Hippocampal formation (tissue), 2 donors: ENCODE results near the gene PID1.

Experiments
- DNase-seq, 2 donors: peaks; one replicate each; lab custom pipeline; 2025; lab: John Stamatoyannopoulos, UW

Gene PID1

DNA sequence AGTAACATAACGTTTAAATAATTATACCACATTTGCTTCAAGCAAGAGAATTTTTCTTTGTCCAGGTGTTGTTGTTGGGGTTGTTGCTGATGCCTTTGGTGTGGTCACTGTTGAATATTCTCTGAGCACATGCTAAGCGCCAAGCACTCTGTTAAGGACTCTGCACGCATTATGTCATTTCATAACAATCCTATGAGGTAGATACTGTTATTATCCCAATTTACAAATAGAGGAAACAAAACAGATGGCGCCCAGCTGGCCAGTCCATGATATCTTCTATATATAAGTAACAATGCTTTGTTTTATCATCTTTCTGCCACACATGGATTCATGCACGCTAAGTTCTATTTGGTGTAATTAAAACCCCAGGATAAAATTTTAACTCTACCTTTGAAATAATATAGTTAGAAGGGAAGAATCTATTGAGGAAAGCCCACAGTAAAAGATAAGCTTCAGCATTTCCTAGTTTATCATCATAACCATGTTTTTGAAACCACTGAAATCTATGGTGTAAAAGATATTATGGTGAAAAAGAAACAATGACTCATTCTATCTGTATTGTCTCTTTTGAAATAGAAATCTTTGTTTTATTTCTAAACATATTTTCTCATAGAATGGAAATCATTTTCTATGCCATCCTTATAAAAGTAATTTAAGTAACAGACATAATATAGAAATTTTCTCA, 199.7 kb downstream of the PID1 start:
- DNase-seq = no peak

GRCh38 chr2:229066121-229066715, 204.9 kb downstream of the PID1 start:
- DNase-seq = no peak

DNA sequence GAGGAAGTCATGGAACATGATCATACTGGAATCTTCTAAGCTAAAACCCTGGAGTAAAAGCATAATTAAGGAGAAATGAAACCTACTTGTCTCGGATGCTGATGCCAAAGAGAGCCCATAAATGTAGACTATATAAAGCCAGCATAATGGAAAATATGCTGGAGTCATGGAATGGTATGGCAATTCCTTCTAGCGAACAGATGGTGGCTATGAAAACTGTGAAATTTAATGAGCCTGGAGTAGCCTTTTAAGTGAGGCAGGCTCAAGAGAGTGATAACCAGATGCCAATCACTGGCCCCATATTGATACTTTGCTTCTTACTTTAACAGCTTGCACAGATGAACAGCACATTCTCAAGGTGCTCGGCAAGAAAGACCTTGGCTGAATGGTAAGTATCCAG, 206.3 kb downstream of the PID1 start:
- DNase-seq = no peak

DNA sequence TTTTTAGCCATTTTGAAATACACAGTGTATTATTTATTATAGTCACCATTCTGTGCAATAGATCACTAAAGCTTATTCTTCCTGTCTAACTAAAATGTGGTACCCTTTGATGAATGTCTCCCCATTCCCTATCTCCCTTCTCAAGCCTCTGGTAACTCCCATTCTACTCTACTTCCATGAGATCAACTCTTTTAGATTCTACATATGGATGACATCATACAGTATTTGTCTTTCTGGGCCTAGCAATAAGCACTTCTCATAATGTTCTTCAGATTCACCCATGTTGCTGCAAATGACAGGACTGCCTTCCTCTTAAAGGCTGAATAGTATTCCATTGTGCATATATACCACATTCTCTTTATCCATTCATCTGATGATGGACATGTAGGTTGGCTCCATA, 210.9 kb downstream of the PID1 start:
- DNase-seq = no peak

DNA sequence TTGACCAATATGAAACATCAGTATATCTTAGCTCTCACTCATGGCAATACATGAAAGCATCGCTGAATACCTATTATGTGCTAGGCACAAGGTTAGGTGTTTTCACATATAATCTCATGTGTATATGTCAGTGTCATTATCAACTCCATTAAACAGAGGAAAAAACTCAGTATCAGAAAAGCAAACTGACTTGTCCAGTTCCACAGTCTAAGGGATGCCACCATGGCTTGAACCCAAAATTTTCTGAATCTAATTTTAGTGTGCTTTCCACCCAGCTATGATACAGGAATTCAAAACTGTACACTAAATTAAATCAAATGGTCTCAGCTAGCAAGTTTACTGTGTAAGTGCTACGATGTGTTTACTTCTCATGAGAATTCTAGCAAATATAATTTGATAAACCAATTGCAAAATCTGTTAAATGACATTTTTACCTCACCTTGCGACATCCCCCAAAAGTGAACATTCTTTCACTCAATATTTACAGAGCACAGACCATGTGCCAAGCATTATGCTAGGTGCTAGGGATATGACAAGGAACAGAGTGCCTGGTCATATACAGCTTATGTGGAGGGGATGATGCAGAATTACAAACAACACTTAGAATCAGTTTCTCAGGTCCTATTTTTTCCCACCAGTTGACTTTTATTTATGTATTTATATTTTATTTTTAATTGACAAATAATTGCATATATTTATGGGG, 211.6 kb downstream of the PID1 start:
- DNase-seq = no peak

DNA sequence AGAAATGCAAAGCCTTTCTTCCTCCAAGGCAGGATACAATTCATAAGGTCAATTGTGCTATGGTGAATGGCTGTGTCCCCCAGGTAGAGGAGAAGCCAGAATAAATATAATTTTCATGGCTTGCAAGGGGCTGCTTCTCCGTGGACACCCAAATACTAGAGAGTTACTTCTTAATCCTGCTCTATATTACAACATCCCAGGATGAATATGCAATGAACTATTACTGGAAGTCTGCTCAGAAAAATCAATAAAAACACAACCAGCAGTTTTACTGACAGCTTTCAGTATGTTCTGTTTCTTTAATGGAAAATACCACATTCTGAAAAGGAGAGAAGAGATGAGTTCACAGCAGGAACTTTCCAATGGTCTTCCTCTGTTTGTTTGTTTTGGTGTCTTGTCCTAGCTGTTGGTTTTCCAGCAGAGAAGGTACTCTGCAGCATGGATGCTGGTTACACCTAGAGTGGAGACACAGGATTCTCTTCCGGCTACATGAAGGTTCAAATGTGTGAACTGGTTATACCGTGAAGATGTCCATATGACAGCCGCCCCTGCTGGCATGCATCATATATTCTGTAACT, 213.0 kb downstream of the PID1 start:
- DNase-seq = no peak

GRCh38 chr2:229054311-229054710, 216.8 kb downstream of the PID1 start:
- no peak for DNase-seq

- DNase-seq = no peak
These were observed 219.3 kb downstream of the PID1 start for GRCh38 chr2:229051798-229052197.

GRCh38 chr2:229050133-229050532, 221.0 kb downstream of the PID1 start:
- no peak for DNase-seq

DNA sequence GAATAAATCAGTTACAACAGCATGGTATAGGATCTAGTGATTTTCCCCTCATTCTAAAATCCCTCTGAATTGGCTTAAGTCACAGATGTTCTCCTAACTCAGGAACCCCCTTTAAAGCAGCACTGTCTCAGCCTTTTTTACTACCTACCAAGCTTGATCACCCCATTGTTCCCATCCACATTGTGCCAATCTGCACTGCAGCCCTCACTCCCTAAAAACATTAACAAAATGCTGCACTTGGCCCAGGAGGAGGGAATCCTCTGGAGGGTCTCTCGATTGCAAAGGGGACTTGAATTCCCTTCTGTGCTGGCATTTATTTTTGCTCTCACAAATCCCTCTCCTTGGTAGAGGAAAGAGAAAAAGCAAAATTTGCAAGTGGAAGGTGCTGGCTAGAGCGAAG, 223.0 kb downstream of the PID1 start:
- DNase-seq = no peak

DNA sequence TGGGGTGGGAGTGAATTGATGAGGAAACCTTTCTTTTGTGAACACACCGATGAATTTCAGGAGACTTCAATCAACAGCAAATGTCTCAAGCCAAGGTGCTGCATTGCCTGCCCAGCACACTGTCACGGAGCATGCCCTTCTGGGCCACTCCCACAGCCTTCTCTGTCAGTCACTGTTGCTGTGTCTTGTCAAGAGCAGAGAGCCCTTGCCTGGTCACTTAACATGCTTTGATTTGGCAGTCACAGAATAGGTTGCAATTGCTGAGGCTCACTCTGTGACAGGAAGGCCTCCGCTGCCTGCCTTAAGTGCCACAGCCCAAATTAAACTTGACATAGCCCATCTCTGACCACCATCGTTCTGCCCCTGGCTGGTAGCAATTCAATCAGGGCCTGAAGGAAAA, 225.4 kb downstream of the PID1 start:
- DNase-seq = no peak

DNA sequence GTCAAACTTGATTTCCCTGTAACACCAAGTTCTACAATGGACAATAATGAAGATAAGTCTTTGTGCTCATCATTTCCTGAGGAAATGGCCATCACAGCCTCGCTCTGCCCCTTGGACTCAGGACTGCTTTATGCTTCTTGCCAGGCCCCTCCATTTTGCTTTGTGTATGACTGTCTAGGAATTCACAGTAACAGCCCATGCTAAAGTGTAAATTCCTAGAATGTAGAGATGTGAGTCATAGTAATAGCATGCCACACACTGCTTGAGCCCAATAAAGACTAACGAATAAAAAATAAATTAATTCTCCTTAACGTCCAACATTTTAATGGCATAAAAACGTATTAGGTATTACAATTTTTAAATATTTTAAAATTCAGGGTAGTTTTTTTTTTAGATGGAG, 226.5 kb downstream of the PID1 start:
- DNase-seq = no peak

GRCh38 chr2:229043681-229044080, 227.4 kb downstream of the PID1 start:
- no peak for DNase-seq

DNA sequence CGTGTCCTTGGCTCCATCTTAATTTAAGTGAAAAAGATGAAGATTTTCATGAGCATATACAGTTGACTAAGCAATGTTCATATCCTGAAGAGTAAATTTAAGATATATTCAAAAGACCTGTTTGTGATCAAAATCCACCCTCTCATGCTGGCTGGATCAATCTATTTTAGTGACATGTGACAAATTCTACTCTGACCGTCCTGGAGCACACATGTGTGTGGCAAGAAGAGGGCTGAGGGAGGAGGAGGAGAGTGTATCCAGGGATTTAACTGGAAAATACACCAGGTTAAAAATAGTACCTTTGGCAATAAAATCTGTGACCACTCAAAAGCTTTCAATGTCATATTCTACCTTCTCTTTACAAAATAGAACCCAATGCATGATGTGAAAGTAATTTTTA, 228.7 kb downstream of the PID1 start:
- no peak for DNase-seq

GRCh38 chr2:229041691-229042090, 229.4 kb downstream of the PID1 start:
- DNase-seq = no peak

DNA sequence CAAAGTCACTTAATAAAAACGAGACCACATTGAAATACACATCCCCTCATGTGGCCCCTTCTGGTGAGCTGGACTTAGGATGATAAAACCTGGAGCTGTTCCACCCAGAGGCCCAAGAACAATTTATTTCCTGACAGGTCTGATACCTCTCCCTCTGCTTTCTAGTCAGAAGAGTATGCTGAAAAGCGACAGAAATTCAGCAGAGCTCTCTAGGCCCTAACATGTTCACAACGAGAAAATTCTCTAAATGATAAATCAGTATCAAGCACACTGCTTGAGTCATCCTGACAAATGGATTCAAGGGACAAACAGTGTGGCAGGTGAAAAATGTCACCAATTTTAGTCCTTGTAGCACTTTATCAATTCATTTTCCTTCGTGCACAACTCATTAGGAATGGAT, 233.5 kb downstream of the PID1 start:
- no peak for DNase-seq

DNA sequence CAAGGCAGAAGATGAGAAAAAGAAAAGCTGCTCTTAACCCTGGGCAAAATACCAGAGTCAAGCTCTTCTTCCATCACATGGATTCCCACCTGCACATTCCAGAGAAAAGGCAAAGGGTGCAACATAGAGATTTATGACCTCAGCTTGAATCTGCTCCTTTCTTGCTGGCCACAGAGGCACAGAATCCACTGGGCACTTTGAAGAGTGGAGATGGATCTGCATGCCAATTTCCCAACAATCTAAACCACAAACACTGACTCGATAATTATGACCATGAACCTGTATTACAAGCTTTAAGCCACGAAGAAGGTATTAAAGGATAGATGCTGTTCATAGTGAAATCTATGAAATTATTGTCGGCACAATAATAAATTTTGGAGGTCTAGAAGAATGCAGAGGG, 237.3 kb downstream of the PID1 start:
- no peak for DNase-seq

- DNase-seq = no peak
These were observed 238.4 kb downstream of the PID1 start for GRCh38 chr2:229032608-229033234.

- DNase-seq = no peak
These were observed 243.6 kb downstream of the PID1 start for GRCh38 chr2:229027353-229028105.

DNA sequence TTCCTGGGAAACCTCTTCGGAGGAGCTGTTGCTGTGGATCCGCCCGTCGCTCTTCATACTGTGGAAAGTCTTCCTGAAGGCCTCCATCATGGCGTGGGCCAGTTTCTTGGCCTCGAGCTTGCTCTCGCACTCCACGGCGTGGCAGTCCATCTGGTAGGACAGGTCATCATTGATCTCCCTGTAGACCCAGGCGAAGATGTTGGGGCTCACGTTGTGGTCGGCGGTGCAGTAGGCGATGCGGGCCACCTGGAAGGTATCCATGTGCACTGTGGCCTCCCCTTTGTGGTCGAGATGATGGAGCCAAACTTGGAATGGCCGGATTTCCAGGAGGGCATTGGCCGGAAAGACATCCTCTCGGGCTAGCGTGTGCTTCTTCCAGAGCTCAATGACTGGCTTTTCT, 245.4 kb downstream of the PID1 start:
- DNase-seq = no peak

DNA sequence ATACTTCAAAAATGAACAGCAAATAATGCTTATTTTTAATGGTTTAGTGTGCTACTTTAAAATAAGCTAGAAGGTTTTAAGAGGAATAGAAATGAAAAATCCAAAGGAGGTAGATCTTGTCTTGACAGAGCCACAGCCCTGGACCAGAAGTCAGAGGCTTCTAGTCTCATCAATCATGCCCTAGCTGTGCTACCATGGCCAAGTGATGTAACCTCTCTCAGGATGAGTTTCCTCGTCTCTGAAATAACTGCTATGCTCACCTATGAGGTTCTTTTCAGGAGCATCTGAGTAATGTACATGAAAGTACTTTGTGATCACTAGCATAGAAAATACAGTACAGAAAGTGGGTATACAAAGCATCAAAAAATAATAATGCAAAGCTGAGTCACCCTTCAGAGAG, 248.4 kb downstream of the PID1 start:
- no peak for DNase-seq

DNA sequence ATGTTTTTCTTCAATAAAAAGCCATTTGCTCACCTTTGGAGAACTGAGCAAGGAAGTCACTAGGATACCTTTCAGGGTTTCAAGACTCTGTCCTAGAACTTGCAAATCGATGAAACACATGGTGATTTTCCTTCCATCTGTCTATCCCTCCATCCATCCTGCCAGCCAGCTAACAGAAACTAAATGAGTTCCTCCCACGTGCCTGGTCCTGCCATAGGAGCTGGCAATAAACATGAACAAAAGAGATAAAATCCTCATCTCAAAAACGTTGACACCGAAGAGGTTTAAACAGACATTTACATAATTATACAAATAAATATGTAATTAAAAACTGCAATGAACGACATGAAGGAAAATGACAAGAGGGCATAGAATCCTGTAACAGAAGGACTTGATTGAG, 249.0 kb downstream of the PID1 start:
- no peak for DNase-seq
